ENCODE data around the gene PPP2R2C.

Gene PPP2R2C

DNA sequence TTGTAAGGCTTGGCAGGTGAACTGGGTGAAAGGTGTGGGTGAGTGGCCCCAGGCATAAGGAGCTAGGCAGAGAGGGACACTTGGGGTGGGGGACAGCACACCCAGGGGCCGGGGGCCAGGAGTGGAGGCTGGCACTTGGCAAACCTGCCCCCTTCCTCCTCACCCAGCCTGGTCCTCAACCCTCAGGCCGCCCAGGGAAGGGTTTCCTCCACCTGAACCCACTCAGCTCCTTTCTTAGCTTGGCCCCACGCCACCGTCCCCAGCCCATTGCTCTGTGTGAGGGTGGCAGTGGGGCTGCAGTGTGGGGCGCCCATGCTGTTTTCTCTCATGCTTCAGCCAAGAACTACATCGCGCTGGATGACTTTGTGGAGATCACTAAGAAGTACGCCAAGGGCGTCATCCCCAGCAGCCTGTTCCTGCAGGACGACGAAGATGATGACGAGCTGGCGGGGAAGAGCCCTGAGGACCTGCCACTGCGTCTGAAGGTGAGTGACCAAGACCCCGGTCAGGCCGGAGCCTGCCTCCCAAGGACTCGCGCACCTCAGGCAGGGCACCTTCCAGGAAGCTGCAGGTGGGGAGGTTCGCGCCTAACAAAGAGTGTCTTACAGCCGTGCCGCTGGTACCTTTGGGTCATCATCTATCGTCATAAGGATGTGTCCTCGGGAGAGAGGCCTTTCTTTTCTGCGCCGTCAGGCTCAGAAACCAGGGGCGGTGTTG, 177.6 kb downstream of the PPP2R2C start:
- TF ChIP-seq, protein P1, sequence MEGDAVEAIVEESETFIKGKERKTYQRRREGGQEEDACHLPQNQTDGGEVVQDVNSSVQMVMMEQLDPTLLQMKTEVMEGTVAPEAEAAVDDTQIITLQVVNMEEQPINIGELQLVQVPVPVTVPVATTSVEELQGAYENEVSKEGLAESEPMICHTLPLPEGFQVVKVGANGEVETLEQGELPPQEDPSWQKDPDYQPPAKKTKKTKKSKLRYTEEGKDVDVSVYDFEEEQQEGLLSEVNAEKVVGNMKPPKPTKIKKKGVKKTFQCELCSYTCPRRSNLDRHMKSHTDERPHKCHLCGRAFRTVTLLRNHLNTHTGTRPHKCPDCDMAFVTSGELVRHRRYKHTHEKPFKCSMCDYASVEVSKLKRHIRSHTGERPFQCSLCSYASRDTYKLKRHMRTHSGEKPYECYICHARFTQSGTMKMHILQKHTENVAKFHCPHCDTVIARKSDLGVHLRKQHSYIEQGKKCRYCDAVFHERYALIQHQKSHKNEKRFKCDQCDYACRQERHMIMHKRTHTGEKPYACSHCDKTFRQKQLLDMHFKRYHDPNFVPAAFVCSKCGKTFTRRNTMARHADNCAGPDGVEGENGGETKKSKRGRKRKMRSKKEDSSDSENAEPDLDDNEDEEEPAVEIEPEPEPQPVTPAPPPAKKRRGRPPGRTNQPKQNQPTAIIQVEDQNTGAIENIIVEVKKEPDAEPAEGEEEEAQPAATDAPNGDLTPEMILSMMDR (conservative IDR thresholded peaks at IDR 0.05; ENCODE audit: low read depth, low read length): no peak
- H3K4me2 ChIP-seq: no peak overlapping the region
- H3K4me3 ChIP-seq (IDR thresholded peaks at IDR 0.05; ENCODE audit: insufficient read depth, low read depth, low read length): no peak overlapping the region
- no peaks in the 10 kb centered on the region for H3K36me3 ChIP-seq (ENCODE audit: insufficient read depth)
- H2AFZ ChIP-seq (ENCODE audit: low read depth): no peak overlapping the region
- no peaks in the 10 kb centered on the region for H3K27me3 ChIP-seq (ENCODE audit: insufficient read depth, low read depth)
- no peaks in the 10 kb centered on the region for H3K79me2 ChIP-seq (ENCODE audit: insufficient read depth, low read depth)
- no peaks in the 10 kb centered on the region for H4K20me1 ChIP-seq (ENCODE audit: insufficient read depth)
- H3K4me1 ChIP-seq (ENCODE audit: low read depth, poor library complexity, severe bottlenecking): no peaks in the 10 kb centered on the region
- H3K9ac ChIP-seq: no peak overlapping the region
- no peak overlapping the region for H3K27ac ChIP-seq

DNA sequence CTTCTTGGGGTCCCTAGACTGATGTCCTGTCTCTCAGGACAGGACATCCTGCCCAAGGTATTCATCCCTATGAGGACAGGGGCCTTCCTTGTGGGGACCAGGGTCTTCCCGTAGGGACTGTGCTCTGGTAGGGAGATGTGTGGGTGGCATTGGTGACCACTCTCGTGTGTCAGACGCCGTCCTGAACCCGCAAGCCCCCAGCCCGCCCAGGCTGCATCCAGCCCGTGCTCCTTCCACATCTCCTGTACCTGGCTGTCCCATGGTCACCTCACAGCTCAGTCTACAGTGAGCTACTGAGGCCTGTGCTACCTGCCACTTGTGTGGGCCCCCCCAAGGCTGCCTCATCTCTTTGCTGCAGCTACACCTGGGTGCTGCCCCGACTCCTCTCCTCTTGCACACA, 178.8 kb downstream of the PPP2R2C start:
- no peak overlapping the region for H3K9ac ChIP-seq
- no peaks in the 10 kb centered on the region for H3K36me3 ChIP-seq (ENCODE audit: insufficient read depth)
- H3K4me2 ChIP-seq: no peak overlapping the region
- H3K4me1 ChIP-seq (ENCODE audit: low read depth, poor library complexity, severe bottlenecking): no peaks in the 10 kb centered on the region
- H3K27ac ChIP-seq: no peak overlapping the region
- no peaks in the 10 kb centered on the region for H3K79me2 ChIP-seq (ENCODE audit: insufficient read depth, low read depth)
- no peak overlapping the region for H2AFZ ChIP-seq (ENCODE audit: low read depth)
- H3K4me3 ChIP-seq (IDR thresholded peaks at IDR 0.05; ENCODE audit: insufficient read depth, low read depth, low read length): no peak overlapping the region
- no peaks in the 10 kb centered on the region for H3K27me3 ChIP-seq (ENCODE audit: insufficient read depth, low read depth)
- TF ChIP-seq, protein P1 (conservative IDR thresholded peaks at IDR 0.05; ENCODE audit: low read depth, low read length): no peak
- H4K20me1 ChIP-seq (ENCODE audit: insufficient read depth): no peaks in the 10 kb centered on the region

DNA sequence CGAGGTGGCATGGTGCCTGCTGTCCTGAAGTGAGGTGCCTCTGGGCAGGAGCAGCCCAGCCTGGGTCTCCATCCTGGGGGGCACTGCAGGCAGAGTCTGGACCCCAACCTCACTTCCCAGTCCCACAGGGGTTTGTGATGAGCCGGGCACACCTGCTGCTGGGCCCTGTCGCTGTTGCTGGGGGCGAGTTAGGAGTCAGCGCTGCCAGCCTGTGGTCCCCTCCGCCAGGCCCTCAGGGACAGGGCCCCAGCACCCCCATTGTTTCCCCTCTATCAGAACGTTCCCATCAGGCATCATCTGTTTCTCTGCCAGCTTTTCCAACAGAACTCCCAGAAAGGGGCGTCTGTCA, 179.3 kb downstream of the PPP2R2C start:
- H3K36me3 ChIP-seq (ENCODE audit: insufficient read depth): no peaks in the 10 kb centered on the region
- H4K20me1 ChIP-seq (ENCODE audit: insufficient read depth): no peaks in the 10 kb centered on the region

GRCh38 chr4:6292376-6293096, 179.9 kb downstream of the PPP2R2C start:
- no peak overlapping the region for H3K9ac ChIP-seq
- H2AFZ ChIP-seq (ENCODE audit: low read depth): no peak overlapping the region
- H3K36me3 ChIP-seq (ENCODE audit: insufficient read depth): no peaks in the 10 kb centered on the region
- no peak overlapping the region for H3K27ac ChIP-seq
- H3K4me2 ChIP-seq: no peak overlapping the region
- TF ChIP-seq, protein P1 (conservative IDR thresholded peaks at IDR 0.05; ENCODE audit: low read depth, low read length): no peak
- H4K20me1 ChIP-seq (ENCODE audit: insufficient read depth): no peaks in the 10 kb centered on the region
- H3K4me1 ChIP-seq (ENCODE audit: low read depth, poor library complexity, severe bottlenecking): no peaks in the 10 kb centered on the region
- no peaks in the 10 kb centered on the region for H3K27me3 ChIP-seq (ENCODE audit: insufficient read depth, low read depth)
- no peak overlapping the region for H3K4me3 ChIP-seq (IDR thresholded peaks at IDR 0.05; ENCODE audit: insufficient read depth, low read depth, low read length)
- no peaks in the 10 kb centered on the region for H3K79me2 ChIP-seq (ENCODE audit: insufficient read depth, low read depth)

More for the DNA sequence above, 179.3 kb downstream of the PPP2R2C start:
- H3K4me1 ChIP-seq (ENCODE audit: low read depth, poor library complexity, severe bottlenecking): no peaks in the 10 kb centered on the region
- H2AFZ ChIP-seq (ENCODE audit: low read depth): no peak overlapping the region
- no peak overlapping the region for H3K9ac ChIP-seq
- H3K27me3 ChIP-seq (ENCODE audit: insufficient read depth, low read depth): no peaks in the 10 kb centered on the region
- no peak overlapping the region for H3K27ac ChIP-seq
- TF ChIP-seq, protein P1 (conservative IDR thresholded peaks at IDR 0.05; ENCODE audit: low read depth, low read length): no peak
- no peak overlapping the region for H3K4me3 ChIP-seq (IDR thresholded peaks at IDR 0.05; ENCODE audit: insufficient read depth, low read depth, low read length)
- H3K79me2 ChIP-seq (ENCODE audit: insufficient read depth, low read depth): no peaks in the 10 kb centered on the region
- H3K4me2 ChIP-seq: no peak overlapping the region
